Sigmoid colon (tissue), 4 donors: ENCODE measurements around the gene CFDP1.

Experiments
- CTCF ChIP-seq, 4 experiments: fragments of 450-650 bp in 3 of 4; fragments of 200-600 bp in 1 of 4; IDR thresholded peaks; one replicate each; pipeline ENCODE4 v1.5.1; 2016 to 2019; ENCODE audit warnings: antibody characterized with exemption in 4 of 4, mild to moderate bottlenecking in 3 of 4, moderate library complexity in 2 of 4
- POLR2A ChIP-seq, 2 donors: fragments of 450-650 bp; IDR thresholded peaks; one replicate each; pipeline ENCODE4 v1.6.1; 2016; ENCODE audit warnings: antibody characterized with exemption in 2 of 2, mild to moderate bottlenecking in 2 of 2, moderate library complexity in 2 of 2
- POLR2AphosphoS5 ChIP-seq, 4 donors: sonication (generic); formaldehyde crosslinking; IDR thresholded peaks; one replicate each; pipeline ENCODE4 v1.6.1; 2017; ENCODE audit warnings: antibody characterized with exemption in 4 of 4

- TF ChIP-seq CTCF (IDR thresholded peaks at IDR 0.05) (no peak), POLR2AphosphoS5 (IDR thresholded peaks at IDR 0.05) (no peak), POLR2A (IDR thresholded peaks at IDR 0.05) (no peak)
Measured at GRCh38 chr16:75460446-75460845, 27.1 kb upstream of the CFDP1 start.
